Sigmoid colon (tissue), 4 donors: Measurements from ENCODE around the gene SACM1L.

Experiments used
- CTCF ChIP-seq, 4 experiments: fragments of 450-650 bp in 3 of 4; fragments of 200-600 bp in 1 of 4; IDR thresholded peaks; one replicate each; pipeline ENCODE4 v1.5.1; 2016 to 2019; ENCODE audit warnings: antibody characterized with exemption in 4 of 4, mild to moderate bottlenecking in 3 of 4, moderate library complexity in 2 of 4
- POLR2AphosphoS5 ChIP-seq, 4 donors: sonication (generic); formaldehyde crosslinking; IDR thresholded peaks; one replicate each; pipeline ENCODE4 v1.6.1; 2017; ENCODE audit warnings: antibody characterized with exemption in 4 of 4

GRCh38 chr3:45693941-45694521 is 4.8 kb downstream of the SACM1L start:
- TF ChIP-seq POLR2AphosphoS5 (IDR thresholded peaks at IDR 0.05) (no peak), CTCF (IDR thresholded peaks at IDR 0.05) (no peak)
